ENCODE measurements around the gene MANBA.
"Not testable (repeated sequence)": the region's sequence is repeated elsewhere in the genome, so short reads cannot be mapped to it uniquely, and the experiment has no call there.

- not testable (repeated sequence) for TF ChIP-seq NR3C1 (IDR thresholded peaks at IDR 0.05); CTCF (IDR thresholded peaks at IDR 0.05); POLR2A (IDR thresholded peaks at IDR 0.05; ENCODE audit: low read length); PHF8 (IDR thresholded peaks at IDR 0.05; ENCODE audit: borderline replicate concordance, low read depth)
- TF ChIP-seq, protein P1, sequence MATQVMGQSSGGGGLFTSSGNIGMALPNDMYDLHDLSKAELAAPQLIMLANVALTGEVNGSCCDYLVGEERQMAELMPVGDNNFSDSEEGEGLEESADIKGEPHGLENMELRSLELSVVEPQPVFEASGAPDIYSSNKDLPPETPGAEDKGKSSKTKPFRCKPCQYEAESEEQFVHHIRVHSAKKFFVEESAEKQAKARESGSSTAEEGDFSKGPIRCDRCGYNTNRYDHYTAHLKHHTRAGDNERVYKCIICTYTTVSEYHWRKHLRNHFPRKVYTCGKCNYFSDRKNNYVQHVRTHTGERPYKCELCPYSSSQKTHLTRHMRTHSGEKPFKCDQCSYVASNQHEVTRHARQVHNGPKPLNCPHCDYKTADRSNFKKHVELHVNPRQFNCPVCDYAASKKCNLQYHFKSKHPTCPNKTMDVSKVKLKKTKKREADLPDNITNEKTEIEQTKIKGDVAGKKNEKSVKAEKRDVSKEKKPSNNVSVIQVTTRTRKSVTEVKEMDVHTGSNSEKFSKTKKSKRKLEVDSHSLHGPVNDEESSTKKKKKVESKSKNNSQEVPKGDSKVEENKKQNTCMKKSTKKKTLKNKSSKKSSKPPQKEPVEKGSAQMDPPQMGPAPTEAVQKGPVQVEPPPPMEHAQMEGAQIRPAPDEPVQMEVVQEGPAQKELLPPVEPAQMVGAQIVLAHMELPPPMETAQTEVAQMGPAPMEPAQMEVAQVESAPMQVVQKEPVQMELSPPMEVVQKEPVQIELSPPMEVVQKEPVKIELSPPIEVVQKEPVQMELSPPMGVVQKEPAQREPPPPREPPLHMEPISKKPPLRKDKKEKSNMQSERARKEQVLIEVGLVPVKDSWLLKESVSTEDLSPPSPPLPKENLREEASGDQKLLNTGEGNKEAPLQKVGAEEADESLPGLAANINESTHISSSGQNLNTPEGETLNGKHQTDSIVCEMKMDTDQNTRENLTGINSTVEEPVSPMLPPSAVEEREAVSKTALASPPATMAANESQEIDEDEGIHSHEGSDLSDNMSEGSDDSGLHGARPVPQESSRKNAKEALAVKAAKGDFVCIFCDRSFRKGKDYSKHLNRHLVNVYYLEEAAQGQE (IDR thresholded peaks at IDR 0.05): not testable (repeated sequence)
These were observed 31.3 kb downstream of the MANBA start for GRCh38 chr4:102729486-102729885.

Data from A549 (cell line).